GM21367 (cell line): Measurements from ENCODE around the gene IL36A.
A peak's percentile ranks its signal among the peaks of the same experiment; 100 is the strongest.

Experiments used
- ATAC-seq: cut with Tn5 transposase; IDR thresholded peaks from one replicate; pipeline ENCODE4 v1.9.1; 2021; ENCODE audit not compliant: unreplicated experiment

IL36A gene, protein sequence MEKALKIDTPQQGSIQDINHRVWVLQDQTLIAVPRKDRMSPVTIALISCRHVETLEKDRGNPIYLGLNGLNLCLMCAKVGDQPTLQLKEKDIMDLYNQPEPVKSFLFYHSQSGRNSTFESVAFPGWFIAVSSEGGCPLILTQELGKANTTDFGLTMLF

DNA sequence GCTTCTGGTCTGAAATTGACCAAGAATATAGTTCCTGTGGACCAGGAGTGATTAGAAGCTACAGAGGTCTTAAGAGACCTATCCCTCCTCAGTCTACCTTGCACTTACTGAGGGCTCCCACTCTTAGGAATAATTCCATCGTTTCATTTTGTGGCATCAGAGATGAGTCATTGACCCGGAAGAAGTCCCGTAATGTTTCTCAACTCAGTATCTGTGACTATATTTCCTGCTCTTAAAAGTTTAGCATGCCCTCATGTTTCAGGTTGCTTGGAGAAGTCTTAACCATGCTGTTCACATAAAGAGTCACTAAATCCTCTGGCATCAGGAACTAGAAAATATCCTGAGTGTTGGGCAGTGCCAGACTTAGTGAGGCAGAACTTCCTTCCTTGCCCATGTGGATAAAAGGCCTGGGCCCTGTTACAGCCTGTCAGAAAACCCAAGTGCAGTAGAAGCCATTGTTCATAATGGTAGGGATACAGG is at the start of gene IL36A:
Gene IL36A, plus strand, starts transcription at position 430 of the 480 bp plus-strand sequence. CDS start 413 bp downstream, outside the sequence.
- no peak for ATAC-seq

DNA sequence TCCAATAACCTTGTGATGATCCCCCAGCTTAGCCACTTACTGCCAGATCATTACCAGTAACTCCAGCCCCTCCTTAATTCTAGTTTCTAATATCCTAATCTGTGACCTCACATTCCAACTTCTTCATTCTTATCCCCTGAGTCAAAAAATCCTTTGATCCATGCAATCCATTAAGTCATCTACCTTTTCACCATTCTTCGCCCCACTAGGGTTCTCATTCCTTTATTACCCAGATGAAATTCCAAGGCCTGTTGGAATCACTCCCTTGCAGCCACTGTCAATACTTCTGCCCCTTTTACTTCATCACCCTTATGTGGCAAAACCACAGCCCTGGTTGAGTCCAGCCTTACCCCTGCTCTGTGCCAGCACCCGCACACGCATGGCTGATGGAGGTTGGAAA is 47.7 kb upstream of the IL36A start:
- ATAC-seq, result no peak

DNA sequence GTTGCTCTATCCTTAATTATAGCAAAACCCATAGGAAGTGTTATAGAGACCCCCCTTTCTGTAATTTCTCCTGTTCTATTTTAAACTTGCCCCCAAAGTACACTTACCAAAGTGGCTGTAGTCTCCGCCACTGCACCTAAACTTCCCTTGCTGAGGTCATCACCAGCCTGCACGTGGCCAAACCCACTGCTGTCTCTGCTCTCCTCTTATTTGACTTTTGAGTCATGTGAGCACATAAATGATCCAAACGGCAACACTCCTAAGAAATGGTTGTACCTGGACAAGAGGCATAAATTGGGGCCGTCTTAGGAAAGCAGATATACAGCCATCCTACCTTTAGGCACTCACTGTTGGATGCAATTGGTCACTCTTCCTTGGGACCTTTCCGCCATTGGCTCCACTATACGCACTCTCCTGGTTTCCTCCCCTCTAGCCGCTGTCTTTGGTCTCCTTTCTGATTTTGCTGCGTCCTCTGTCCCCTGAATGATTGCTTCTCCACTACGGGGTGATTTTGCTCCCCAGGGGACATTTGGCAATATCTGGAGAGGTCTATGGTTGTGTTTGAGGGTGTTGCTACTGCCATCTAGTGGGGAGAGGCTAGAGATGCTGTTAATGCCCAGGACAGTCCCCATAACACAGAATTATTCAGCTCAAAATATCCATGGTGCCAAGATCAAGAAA is 46.7 kb upstream of the IL36A start:
- ATAC-seq, result peak; percentile 58

DNA sequence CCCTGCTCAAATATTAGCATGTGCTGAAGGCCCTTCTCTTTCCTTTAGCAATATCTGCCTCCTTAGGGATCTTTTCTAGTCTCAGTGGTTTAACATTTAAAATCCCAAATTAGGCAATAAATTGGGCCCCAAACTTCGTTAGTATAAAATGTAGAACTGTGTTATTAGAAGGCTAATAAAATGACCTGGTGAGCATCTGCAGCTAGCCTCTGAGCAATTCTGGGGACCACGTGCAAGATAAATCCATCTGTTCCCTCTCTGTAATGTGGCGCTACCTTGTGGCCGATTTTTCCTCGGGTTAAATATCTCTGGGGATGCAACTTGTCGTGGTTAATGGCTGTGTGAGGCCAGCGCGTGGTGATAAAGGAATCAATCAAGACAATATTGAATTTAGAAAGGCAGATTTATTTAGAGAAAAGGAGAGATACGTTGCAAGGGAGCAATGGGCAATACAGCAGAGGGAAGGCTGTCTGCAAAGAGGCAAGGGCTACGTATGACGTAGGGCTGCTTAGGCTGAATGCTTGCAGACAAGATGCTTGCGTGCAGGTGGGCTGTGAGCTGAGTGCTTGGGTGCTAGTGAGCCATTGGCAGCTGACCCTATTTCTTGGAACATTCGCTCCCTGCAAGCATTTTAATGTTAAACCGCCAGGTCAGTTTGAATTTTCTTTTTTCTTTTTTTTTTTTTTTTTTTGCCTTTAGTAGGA is 46.0 kb upstream of the IL36A start:
- ATAC-seq, result no peak

DNA sequence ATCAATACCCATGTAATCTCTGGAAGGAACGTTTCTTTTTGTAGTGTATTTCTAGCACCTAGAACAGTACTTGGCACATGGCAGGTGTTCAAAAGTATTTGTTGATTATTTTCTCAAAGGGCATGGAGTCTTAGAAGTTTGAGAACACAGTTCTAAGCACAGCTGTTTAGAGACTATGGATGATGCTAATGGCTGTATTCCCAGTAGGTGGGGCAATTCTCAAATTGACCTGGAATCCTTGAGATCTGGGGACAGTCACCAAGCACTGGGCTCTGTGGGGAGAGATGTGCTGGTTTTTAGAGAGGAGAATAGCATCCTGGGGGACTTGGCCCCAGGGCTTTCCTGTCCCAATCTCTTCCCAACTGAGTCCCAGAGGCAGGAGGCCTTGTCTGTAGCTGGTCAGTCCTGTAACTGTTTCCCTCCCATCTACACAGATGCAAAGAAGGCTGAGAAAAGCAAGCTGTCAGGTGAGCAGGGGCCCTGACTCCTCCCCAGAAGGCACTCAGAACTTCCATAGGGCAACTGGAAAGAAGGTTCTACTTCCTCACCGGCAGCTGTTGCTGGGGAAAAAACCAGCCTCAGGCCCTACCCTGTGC is 44.9 kb upstream of the IL36A start:
- no peak for ATAC-seq

DNA sequence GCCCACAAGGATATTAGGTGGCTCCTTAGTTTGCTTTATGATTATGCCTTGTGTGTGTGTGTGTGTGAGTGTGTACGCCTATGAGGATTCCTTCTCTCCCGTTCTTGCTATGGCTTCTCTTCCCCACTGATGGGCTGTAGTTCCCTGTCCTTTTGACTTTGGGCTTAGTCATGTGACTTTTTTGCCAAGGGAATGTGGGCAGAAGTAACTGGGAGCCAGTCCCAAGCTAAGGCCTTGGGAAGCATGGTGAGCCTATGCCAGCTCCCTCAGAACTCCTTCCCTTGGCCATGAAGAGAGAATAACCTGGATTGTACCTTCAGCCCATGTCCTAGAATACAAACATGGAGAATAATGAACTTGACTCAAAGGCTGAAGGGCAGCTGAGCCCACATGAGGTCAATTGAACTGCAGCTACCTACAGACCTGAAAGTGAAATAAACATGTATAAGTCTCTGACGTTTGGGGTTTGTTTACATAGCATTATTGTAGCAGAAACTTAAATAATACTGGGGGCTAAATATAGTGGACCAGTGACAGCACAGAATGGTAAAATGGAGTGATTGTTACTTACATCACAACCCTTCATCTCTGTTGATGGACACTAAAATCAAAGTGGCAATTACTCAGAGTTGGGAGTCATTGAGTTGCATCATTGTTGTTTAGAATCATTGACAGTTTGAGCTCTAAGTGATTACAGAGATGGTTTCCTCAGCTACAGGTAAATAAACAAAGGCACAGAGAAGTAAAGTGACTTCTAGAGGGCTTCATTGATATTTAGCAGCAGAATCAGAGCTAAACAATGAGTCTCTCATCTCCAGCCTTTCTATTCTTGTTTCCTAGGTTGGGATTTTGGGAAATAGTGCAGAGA is 42.7 kb upstream of the IL36A start:
- ATAC-seq, result no peak

DNA sequence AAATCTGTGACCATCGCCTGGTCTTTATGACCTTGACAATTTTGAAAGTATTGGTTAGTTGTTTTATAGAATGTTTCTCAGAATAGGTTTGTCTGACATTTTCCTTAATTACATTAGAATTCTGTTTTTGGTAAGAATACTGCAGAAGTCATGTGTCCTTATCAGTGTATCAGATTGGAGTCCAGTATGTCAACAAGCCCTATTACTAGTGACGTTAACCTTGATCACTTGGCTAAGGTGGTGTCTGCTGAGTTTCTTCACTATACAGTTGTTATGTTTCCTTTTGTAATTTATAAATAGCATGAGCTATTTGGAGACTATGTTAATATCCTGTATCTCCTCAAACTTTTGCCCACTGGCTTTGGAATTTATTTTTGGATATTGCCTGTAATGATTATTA is 38.2 kb upstream of the IL36A start:
- no peak for ATAC-seq

DNA sequence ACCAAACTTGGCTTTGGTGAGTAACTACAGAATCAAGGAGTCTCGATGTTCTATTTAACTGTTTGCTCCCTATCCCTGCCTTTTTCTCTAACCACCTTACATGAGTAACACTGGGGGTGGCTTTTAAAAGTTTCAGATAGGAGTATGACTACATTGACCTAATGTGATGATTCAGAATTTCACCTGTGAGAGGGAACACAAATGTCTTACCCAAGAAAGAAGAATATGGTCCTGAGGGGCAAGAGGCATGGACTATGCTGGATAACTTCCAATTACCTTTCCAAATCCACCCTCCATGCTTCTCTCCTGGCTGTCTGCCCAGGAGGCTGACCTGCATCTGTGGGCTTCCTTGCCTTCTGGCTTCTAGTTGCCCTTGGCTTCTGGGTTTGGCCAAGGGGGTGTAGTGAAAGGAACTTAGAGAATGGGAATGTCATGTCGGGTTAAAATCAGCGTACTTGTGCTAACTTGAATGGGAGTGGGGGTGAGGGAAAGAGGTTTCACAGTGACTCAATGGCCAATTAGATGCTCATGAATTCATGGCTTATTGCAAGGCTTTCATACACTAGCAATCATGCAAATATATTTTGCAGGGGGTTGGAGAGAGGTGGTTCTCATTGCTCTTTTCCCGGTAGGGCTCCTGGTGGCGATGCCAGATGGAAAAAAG is 32.7 kb upstream of the IL36A start:
- no peak for ATAC-seq

DNA sequence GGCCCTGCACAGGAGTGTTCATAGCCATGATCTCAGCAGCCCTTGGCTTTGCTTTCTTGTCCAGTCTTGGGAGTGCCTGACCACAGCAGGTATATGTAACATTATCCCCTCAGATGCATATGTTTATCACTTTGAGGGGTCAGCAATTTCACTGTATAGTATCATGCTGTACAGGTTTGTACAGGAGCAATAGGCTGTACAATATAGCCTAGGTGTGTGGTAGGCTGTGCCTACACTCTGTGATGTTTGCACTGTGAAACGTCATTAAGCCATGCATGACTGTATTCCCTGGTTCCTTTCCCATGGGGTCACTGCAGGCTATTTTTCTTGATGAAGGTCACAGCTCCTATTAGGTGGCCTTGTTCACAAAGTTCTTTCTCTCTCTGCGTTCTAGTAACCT is 32.1 kb upstream of the IL36A start:
- no peak for ATAC-seq

DNA sequence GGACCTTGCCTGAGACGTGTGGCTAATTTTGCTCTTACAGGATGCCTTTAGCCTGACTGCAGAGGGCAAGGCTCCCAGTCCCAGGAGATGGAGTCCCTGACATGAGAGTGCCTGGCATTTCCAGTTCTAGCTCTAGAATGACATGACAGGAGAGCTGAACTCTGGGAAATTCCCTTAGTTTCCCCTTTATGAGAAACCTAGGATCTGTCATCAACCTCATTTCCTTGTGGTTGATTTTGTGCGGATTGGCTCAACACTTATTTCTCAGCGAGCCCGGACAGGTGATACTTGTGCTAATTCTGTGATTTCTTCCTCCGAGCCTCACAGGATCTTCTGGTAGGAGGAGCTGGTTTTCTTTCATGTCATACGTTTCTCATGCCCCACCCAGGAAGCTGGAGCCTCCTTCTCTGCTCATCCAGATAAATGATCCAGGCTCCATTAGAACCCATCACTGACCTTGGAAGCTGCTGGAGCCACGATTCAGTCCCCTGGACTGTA is 27.7 kb upstream of the IL36A start, which contains the start of gene IL36G:
Gene IL36G, plus strand, starts transcription at position 448 of the 498 bp plus-strand sequence. CDS start 633 bp downstream, outside the sequence.
- no peak for ATAC-seq

DNA sequence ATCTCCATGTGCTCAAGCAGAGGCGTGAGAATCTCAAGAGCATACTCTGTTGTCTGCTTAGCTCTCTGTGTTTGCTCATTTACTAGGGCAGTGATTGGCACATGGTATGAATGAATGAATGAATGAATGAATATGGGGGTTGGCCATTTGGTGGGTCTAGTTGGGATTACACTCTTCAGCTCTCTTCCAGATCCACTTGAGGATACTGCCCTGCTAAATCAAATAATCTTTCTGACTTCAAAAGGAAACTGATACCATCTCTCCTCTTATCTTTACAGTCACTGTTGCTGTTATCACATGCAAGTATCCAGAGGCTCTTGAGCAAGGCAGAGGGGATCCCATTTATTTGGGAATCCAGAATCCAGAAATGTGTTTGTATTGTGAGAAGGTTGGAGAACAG is 25.5 kb upstream of the IL36A start:
- ATAC-seq, result no peak

DNA sequence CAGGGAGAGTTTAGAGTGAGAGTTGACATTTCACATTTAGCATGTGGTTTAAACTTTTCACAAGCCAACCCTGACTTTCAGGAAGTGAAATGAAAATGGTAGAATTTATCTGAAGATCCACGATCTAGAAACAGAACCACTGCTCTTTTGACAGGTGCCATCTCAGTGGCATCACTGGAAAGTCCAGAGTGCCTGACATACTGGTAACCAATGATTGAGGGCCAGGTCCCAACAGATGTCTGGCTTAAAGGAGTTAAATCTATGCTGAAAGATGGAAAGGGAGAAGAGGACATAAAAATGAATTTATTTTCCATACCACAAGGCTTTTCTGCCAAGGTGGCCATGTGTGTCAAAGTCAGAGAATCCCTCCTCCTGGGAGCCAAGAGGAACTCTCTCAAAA is 24.7 kb upstream of the IL36A start:
- ATAC-seq, result no peak

DNA sequence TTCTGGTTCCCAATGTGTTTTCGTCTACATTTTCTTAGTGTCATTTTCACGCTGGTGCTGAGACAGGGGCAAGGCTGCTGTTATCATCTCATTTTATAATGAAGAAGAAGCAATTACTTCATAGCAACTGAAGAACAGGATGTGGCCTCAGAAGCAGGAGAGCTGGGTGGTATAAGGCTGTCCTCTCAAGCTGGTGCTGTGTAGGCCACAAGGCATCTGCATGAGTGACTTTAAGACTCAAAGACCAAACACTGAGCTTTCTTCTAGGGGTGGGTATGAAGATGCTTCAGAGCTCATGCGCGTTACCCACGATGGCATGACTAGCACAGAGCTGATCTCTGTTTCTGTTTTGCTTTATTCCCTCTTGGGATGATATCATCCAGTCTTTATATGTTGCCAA is 20.2 kb upstream of the IL36A start:
- ATAC-seq, result no peak

DNA sequence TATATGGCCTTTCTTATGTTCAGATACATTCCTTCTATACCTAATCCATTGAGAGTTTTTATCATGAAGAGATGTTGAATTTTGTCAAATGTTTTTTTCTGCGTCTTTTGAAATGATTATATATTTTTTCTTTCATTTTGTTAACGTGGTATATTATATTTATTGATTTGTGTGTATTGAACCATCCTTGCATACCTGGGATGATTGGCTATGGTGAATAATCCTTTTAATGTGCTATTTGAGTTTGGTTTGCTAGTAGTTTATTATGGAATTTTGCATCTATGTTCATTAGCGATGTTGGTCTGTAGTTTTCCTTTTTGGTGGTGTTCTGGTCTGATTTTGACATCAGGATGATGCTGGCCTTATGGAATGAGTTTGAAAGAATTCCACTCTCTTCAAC is 15.6 kb upstream of the IL36A start:
- ATAC-seq, result no peak

DNA sequence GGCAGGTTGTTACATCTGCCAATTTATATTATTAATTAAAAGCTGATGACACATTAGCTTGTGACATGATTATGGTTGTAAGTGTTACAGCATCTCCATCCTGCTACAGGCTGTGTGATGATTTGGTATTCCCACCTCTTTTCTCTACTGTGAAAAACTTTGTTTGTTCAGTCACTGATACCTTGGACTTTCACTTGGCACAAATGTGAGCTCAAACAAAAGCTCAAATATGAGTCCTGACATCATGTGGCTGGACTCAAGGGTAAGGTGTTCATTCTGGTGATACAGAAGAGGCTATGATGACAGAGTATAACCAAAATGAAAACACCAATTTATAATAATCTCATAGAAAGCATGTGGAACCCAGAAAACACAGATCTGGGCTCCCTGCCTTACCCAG is 11.4 kb upstream of the IL36A start:
- ATAC-seq, result no peak

DNA sequence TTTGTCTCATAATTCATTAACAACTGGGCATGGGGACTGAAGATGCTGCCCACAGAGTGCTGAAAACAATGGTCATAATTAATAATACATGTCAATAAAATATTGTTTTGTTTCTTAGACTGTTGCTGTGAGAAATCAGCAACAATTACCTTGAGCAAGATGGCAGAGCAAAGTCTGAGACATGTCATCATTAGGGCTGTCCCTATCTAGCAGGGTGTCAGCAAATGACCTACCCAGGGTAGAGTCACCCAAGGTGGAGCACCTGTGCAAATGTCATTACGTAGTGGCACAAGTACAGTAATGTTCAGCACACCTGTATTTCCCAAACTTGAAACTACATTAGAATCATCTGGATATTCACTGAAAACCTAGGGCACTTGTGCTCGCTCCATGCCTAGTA is 10.6 kb upstream of the IL36A start:
- no peak for ATAC-seq

DNA sequence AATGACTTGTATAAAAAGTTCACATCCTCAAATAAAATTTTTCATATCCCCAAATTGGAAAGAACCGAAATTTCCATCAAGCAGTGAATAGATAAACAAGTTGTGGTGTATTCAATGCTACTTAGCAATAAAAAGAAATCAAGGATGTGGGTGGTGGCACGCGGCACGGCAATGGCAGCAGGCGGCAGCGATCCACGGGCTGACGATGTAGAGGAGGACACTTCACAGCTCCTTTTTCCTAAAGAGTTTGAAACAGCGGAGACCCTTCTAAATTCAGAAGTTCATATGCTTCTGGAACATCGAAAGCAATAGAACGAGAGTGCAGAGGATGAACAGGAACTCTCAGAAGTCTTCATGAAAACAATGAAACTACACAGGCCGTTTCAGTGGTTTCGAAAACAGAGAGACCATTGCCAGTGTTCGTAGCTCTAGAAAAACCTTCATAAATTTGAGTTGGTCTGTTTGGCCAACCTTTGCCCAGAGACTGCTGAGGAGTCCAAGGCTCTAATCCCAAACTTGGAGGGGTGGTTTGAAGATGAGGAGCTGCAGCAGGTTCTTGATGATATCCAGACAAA is 9.8 kb upstream of the IL36A start:
- no peak for ATAC-seq

DNA sequence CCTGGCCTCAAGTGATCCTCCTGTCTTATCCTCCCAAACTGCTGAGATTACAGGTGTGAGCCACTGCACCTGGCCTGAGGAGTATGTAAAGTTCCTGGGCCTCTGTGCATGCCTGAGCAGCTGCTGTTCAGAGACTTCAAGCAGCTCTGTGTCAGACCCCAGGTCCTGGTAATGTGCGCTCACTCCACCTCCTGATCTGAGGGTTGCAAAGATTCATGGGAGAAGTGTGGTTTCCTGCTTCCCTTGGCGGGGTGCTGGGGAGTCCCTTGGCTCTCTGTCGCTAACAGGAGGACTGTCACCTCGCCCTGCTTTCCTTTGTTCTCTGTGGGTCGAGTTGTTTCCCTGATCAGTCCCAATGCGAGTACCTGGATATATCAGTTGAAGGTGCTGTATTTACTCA is 8.6 kb upstream of the IL36A start:
- ATAC-seq, result no peak

DNA sequence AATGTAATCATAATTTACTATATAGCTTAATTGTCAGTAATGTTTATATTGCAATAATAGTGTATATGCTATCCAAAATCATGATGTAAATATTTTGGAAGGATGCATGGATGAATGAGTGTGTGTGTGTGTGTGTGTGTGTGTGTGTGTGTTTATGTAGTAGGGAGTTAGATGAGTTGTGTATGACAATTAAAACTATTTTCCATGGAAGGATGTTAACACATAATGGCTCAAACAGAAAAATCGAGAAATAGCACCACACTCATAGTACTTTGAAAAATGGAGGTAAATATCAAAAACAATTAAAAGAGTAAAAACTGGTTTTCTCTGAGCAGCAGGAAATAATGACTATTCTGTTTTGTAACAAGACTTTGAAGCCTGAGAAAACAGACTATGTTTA is 8.1 kb upstream of the IL36A start:
- ATAC-seq, result no peak

DNA sequence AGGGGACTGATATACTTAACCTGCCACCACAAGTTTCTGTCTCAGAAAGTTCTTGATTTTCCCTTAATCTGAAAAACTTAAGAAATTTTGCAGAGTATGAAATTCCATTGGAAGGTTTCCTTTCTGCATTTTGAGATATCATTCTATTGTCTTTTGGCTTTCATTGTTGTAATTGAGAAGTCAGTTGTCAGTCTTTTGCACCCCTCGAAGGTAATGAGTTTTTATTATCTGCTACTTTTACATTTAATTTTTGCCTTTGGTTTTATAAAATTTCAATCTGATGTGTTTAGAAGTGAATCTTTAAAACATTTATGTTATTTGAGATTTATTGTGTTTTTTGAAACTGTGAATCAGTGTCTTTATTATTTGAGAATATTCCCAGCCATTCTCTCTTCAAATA is 4.8 kb upstream of the IL36A start:
- ATAC-seq, result no peak
